Skeletal muscle cell (primary cell): ENCODE measurements around the gene SMURF1.
"Not testable (repeated sequence)": the region's sequence is repeated elsewhere in the genome, so short reads cannot be mapped to it uniquely, and the experiment has no call there.

Experiments used
- DNase-seq: peaks from one replicate; pipeline ENCODE4 v3.0.0-alpha.2; 2010; ENCODE audit warnings: low read depth
- H3K4me3 ChIP-seq: 2 replicates; pipeline ENCODE4 v1.5.1; 2011; ENCODE audit warnings: low read depth, mild to moderate bottlenecking, control low read depth, low read length, moderate library complexity

Gene SMURF1

DNA sequence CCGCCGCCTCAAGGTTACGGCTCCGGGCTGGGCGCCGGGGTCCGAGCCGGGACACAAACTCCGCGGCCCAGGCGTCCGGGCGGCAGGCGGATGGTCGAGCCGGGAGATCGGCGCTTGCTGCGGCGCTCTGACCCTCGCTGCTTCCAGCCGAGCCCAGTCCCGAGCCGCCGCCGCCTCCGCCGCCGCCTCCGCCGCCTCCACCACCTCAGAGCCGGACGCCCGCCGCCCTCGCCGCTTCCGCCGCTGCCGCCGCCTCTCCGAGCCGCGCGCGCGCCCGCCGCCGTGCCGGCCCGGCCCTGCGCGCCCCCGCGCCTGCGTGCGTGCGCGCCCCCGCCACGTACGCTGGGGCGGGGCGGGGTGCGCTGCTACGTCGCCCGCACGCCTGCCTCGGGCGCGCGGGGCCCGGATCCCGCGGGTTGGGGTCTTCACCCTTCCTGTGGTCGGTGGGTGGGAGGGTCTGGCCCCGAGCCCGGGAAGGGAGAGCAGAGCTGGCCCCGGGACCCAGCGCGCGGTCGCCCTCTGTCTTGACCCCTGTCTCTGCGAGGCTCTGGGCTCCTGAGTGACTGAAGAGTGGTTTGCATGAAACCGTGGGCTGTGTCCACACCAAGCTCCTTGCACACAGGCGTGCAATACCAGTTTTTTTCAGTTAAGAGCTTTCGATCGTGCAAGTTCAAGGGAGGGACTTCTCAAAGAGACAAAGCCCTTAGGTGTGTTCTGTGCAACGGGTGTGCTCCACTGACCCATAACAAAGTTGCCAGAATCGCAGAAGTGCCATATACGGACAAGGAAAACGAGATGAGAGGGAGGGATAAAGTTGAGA, at the start of gene SMURF1:
SMURF1 (minus strand) TSS at position 256 of the 820 bp plus-strand sequence. CDS start 328 bp downstream, outside the sequence.
- no peak for DNase-seq
- peak within 1 kb of the TSS; percentile 66 for H3K4me3 ChIP-seq

DNA sequence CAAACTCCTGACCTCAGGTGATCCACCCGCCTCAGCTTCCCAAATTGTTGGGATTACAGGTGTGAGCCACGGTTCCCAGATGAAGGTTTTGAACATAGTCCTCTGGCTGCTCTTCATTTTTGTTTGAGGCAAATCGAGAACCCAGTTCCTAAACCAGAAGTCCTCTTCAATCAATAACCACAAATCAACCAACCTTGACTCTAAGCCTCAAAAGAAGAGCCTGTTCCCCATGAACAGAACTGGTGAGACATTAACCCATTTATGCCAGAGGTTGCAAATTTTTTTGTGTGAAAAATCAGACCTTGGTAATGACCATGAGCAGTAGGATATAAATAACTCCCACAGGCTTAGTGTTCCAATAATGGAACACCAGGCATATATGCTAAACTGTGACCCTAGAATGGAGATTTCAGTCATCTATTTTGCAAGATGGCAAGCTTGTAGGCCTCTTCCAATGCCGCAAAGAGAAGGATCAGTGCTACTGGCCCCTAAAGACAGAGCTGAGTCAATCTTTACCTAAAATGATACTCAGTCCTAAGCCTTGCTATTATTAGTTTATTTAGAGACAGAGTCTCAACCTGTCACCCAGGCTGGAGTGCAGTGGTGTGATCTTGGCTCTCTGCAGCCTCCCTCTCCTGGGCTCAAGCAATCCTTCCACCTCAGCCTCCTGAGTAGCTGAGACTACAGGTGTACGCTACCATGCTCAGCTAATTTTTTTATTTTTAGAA, 48.1 kb upstream of the SMURF1 start:
- H3K4me3 ChIP-seq = no peak overlapping the region
- DNase-seq = no peak

DNA sequence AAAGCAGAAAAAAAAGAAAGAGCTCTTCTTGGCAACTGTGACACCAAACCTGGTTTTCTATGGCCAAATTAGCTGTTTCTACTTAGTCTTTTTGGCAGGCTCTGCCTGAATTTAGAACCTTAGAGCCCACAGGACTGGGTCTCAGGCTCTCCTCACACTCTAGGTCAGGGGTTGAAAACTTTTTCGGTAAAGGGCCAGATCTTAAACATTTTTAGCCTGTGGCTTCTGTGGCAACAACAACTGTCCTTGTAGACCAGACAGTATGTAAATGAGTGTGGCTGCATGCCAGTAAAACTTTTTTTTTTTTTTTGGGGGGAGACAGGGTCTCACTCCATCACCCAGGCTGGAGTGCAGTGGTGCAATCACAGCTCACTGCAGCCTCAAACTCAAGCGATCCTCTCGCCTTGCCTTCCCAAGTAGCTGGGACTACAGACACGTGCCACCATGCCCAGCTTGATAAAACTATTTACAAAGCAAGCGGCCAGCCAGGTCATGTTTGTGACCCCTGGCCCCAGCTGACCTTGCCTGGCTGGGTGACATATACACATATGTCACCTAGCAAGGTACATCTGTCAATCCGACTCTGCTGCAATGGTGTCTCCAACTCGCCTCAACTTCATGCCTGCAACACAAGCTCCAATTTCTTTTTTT, 46.6 kb upstream of the SMURF1 start:
- H3K4me3 ChIP-seq = no peak overlapping the region
- DNase-seq = no peak

DNA sequence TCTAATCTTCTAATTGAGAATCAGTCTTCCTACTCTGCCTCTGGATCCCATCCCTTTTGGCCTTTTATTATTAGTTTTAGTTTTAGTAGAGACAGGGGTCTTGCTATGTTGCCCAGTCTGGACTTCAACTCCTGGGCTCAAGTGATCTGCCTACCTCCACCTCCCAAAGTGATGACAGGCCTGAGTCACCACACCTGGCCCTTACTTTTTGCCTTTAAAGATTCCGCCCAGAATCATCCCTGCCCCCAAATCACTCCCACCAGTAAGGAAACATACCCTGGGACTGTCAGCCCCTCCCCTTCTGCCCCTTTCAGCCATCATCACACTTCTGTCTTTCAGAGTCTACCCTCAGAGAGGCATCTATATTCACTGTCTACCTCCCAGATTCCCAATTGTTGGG, 45.3 kb upstream of the SMURF1 start:
- no peak for DNase-seq
- no peak overlapping the region for H3K4me3 ChIP-seq

DNA sequence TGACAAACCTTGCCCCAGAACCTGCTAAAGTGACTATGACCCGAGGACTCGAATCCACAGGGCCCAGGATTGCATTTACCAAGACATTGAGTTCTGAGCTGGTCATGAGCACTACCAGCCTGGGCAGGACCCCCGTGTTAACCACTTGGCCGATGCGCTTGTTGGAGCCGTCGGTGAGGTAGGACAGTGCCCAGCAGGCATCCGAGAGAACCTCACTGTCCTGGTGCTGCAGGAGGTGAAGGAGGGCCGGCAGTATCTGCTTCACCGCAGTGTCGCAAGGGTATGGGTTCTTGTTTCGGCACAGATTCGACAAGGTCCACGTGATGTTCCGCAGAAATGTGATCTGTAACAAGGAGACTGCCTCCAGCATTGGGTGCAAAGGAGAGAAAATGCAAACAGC, 44.3 kb upstream of the SMURF1 start:
- DNase-seq = no peak
- H3K4me3 ChIP-seq = no peak overlapping the region

DNA sequence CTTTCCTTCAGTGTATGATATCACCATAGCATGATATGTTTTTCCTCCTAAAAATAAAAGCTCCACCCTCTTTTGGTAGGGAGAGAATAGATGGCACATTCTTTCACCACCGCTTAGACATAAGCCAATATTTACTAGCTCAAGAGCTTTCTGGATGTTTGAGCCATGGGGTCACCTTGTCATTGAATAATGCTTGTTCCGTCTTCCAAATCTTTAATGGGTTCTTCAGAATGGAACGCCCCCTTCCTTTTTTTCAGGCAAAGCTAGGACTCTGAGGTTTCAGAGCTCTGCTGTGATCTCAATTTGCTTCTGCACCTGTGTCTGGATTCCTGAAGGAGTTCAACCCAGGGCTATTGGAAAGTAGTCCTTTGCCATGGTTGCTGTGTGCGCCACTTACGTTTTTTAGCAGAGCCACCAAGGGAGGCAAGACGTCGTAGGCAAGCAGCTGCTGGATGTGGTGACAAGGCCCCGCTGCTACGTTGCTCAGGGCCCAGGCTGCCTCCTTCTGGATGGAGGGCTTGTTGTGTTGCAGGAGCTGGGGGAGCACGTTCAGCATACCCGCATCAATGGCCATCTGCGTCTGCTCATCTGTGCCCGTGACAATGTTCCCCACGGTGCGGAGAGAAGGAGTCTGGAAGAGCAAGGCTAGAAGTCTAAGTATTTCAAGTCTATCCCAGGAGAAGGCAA, 40.8 kb upstream of the SMURF1 start:
- no peak overlapping the region for H3K4me3 ChIP-seq
- DNase-seq = no peak

DNA sequence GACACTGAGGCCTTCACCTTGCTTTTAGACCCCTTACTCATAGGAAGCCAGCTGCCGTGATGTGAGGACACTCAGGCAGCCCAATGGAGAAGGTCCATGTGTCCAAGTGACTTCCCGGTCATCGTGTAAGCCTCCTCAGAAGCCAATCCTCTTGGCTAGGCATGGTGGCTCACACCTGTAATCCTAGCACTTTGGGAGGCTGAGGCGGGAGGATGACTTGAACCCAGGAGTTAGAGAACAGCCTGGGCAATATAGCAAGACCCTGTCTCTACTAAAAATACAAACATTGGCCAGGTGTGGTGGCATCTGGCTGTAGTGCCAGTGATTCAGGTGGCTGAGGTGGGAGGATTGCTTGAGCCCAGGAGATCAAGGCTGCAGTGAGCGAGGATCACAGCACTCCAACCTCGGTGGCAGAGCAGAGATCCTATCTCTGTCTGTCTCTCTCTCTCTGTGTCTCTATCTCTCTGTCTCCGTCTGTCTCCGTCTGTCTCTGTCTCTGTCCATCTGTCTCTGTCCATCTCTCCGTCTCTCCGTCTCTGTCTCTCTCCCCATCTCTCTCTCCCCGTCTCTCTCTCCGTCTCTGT, 36.3 kb upstream of the SMURF1 start:
- no peak for DNase-seq
- no peak overlapping the region for H3K4me3 ChIP-seq

DNA sequence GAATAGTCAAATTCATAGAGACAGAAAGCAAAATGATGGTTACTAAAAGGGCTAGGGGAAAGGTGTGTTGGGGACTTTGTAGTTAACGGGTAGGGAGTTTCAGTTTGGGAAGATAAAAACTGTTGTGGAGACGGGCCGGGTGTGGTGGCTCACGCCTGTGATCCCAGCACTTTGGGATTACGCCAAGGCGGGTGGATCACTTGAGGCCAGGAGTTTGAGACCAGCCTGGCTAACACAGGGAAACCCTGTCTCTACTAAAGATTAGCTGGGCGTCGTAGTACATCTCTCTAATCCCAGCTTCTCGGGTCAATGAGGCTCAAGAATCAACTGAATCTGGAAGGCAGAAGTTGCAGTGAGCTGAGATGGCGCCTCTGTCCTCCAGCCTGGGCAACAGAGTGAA, 33.3 kb upstream of the SMURF1 start:
- H3K4me3 ChIP-seq = no peak overlapping the region
- no peak for DNase-seq

DNA sequence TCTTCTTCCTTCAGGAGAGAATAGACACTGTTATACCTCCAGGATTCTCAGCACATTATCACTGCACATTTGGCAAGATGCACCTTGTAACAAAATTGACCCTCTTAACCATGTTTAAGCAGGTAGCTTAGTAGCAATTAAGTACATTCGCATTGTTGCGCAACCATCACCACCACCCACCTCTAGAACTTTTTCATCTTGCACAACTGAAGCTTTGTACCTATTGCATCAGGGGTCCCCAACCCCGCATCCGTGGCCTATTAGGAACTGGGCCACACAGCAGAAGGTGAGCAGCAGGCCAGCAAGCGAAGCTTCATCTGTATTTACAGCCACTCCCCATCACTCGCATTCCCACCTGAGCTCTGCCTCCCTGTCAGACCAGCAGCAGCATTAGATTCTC, 29.9 kb upstream of the SMURF1 start:
- no peak overlapping the region for H3K4me3 ChIP-seq
- DNase-seq = no peak

DNA sequence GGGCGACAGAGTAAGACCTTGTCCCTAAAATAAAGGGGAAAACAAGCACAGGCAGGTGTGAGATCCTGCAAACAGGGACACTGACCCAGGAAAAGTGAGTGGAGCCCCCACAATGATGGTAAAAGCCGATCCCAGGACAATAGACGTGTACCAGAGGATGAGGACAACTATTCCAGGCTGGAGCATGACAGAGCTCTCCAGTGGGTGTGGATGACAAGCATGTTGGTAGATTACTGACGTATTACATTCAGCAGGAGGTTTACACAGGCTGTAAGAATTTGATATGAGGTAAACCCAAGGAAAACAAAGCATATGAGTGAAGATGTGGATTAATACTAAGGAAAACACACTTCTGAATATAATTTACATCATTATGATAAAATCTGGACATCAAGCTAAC, 27.8 kb upstream of the SMURF1 start:
- no peak overlapping the region for H3K4me3 ChIP-seq
- DNase-seq = no peak

DNA sequence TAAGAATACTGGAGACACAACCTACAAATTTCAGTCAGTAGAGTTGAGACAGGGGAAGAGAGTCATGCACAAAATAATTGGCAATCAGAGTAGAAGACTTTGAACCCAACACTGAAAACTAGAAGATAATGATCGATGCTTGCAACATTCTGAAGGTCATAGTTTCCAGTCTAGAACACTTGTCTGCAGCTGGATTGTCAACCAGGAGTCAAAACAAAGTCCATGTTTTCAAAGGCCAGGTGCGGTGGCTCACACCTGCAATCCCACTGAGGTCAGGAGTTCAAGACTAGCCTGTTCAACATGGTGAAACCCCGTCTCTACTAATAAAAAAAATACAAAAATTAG, 26.8 kb upstream of the SMURF1 start:
- H3K4me3 ChIP-seq = no peak overlapping the region
- no peak for DNase-seq

DNA sequence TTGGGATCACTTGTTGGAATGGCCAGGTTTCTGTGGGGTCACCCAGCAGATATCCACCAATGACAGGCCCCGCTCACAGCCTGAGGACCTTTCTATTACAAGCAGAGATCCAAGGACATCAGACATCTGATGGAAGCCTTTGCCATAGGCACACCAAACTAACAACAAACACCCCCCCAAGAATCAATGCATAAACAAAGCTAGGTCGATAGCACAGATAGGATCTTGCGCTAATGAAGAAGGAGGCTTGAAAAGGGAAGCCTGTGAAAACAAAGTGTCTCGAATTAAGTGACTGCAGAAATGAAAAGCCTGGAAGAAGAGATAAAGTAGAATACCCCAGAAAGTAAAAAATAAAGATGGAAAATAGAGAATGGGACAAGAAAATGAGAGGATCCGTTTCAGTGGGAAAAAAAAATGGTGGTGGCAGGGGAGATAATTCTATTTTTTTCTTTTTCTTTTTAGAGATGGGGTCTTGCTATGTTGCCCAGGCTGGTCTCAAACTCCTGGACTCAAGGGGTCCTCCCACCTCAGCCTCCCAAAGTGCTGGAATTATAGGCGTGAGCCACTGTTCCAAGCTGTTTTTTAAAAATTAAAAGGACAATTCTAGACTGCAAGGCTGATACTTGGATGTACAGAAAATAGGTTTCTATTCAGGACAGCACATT, 26.3 kb upstream of the SMURF1 start:
- no peak for DNase-seq
- no peak overlapping the region for H3K4me3 ChIP-seq

DNA sequence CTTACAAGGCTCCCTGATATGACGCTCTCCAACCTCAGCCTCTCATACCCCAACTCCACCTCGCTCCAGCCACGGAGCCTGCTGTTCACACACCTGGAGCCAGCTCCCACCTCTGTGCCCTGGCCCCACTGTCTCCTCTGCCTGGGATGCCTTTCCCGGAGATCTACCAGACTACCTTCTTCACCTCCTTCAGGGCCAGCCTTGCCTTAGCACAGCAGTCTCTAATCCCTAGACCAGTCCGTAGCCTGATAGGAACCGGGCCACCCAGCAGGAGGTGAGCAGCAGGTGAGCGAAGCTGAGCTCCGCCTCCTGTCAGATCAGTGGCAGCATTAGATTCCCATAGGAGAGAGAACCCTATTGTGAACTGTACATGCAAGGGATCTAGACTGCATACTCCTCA, 23.2 kb upstream of the SMURF1 start:
- no peak for DNase-seq
- H3K4me3 ChIP-seq = no peak overlapping the region

DNA sequence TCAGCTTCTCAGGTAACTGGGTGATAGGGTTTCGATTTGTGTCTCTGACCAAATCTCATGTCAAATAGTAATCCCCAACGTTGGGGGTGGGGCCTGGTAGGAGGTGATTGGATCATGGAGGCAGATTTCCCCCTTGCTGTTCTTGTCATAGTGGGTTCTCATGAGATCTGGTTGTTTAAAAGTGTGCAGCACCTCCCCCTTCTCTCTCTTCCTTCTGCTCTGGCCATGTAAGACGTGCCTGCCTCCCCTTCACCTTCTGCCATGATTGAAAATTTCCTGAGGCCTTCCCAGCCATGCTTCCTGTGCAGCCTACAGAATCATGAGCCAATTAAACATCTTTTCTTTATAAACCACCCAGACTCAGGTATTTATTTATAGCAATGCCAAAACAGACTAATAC, 21.9 kb upstream of the SMURF1 start:
- DNase-seq = no peak
- no peak overlapping the region for H3K4me3 ChIP-seq

DNA sequence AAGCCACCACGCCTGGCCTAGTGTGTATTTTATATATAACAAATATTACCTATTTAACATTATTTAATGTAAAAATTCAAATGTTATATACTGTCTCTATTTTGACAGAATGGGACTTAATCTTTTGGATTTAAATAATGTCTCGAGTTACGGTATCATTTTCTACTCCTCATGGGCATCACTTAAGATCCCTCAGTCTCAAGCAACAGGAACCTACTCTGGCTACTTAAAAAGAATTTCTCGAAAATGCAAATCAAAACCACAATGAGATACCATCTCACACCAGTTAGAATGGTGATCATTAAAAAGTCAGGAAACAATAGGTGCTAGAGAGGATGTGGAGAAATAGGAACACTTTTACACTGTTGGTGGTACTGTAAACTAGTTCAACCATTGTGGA, 19.8 kb upstream of the SMURF1 start:
- H3K4me3 ChIP-seq, DNase-seq: not testable (repeated sequence)

DNA sequence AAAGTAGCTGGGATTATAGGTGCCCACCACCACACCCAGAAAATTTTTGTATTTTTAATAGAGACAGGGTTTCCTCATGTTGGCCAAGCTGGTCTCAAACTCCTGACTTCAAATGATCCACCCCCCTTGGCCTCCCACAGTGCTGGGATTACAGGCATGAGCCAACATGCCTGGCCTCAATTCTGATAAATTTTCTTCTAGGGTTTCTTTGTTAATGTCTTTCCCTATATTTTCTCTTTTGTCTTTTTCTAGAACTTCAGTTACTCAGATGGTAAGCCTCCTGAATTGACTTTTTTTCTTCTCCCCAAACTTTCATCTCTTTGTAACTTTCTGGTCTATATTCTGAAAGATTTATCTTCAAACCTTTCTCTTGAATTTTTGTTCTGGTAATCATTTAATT, 12.7 kb upstream of the SMURF1 start:
- DNase-seq = no peak

DNA sequence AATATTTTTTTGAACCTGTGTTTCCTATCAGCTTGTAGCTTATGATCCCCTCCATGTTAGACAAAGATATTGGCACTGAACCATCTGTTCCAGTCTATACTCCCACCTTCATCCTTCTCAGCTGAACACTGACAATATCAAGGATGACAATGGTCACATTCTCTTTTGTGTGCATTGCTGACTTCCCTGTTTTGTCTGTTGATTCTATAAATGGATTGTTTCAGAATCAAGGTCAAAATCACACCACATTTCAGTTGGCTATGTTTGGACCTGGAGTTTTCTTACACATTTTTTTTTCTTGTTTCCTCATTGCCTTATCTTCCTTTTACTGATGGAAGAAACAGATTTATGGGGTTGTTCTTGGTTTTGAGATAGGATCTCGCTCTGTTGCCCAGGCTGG, 11.3 kb upstream of the SMURF1 start:
- no peak overlapping the region for H3K4me3 ChIP-seq
- no peak for DNase-seq

More for the DNA sequence above, 12.7 kb upstream of the SMURF1 start:
- H3K4me3 ChIP-seq = no peak overlapping the region

DNA sequence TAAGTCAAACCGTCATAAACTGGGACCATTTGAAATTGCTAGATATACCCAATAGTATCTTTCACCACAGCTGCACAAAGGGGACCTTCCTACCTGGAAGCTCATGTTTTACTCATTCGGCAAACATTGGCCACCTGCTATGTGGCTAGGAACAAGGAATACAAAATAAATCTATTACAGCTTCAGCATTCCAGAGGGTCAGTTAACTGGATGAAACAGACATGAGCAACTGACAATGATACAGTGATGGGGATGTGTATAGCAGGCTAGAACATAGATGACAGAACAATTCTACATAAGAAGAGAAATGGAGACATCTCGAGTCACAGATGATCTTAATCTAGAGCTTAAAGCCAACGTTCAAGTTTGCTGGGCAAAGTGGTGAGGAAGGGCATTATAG, 3.1 kb upstream of the SMURF1 start:
- DNase-seq = no peak
- H3K4me3 ChIP-seq = no peak overlapping the region

DNA sequence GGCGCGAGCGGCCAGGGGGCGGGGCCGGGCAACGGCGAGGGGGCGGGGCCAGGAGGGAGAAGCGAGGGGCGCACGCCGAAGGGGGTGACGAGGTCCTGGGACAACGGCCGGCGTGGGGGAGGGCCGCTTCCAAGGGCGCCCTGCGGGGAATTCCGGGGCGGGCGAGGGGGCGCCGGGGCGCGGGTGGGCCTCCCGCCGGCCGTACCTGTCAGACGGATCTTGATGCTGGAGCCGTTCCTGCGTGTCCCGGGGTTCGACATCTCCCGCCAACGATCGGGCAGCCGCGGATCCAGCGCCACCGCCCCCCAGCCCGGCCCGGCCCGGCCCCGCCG, 421 bp downstream of the SMURF1 start:
- H3K4me3 ChIP-seq = peak overlapping the region; percentile 60
- DNase-seq = no peak
